Endothelial cell of umbilical vein (primary cell): ENCODE results near the gene PRR5L. TPM values are rescaled to one million over a fixed set of nuclear protein-coding genes. Genes with fewer than 3 reads are reported as not detected.

Experiments
- BruUV-seq: library from RNA; stranded (reverse); fragments of 400-500 nt; replicated peaks from 2 replicates; lab custom pipeline; 2021; lab: Mats Ljungman, UMichigan
- CTCF ChIA-PET: fragments of 300-600, 350-600 bp; sonication (Branson Sonifier 250); formaldehyde crosslinking; loops from one replicate; lab custom pipeline; 2021; ENCODE audit warnings: antibody characterized with exemption, inconsistent platforms; lab: Charles Lee
- POLR2A ChIA-PET: fragments of 300-600, 350-600 bp; sonication (Branson Sonifier 250); formaldehyde crosslinking; loops from one replicate; lab custom pipeline; 2021; ENCODE audit warnings: antibody characterized with exemption, inconsistent platforms; lab: Charles Lee
- DNase-seq: peaks from one replicate; pipeline ENCODE4 v3.0.0-alpha.2; 2011; ENCODE audit warnings: low read depth, low spot score
- FAIRE-seq: peaks from 2 replicates; lab custom pipeline; 2011; peaks lifted over from hg19 to GRCh38; lab: Jason Lieb, UNC
- H2AFZ ChIP-seq: 2 replicates; pipeline ENCODE4 v1.6.0; 2012; ENCODE audit warnings: low read depth, low read length, control low read depth, inconsistent platforms
- H3K27ac ChIP-seq: 2 replicates; pipeline ENCODE4 v1.5.1; 2011; ENCODE audit warnings: low read depth, mild to moderate bottlenecking, control low read depth, low read length, moderate library complexity; ENCODE audit not compliant: insufficient read depth
- H3K27me3 ChIP-seq, 2 experiments: 2 replicates each; pipeline versions ENCODE4 v1.6.0 to v1.6.1; 2011; ENCODE audit warnings: low read length in 2 of 2, mixed read lengths in 1 of 2; ENCODE audit not compliant: control insufficient read depth in 2 of 2, insufficient read depth in 2 of 2
- H3K36me3 ChIP-seq, 2 experiments: 2 replicates in 1 of 2; 3 replicates in 1 of 2; pipeline ENCODE4 v1.5.1; 2011; ENCODE audit warnings: low read length in 2 of 2, mild to moderate bottlenecking in 1 of 2, moderate library complexity in 1 of 2; ENCODE audit not compliant: control insufficient read depth in 2 of 2, insufficient read depth in 2 of 2; ENCODE audit errors: extremely low read depth in 1 of 2
- H3K4me1 ChIP-seq: 3 replicates; pipeline ENCODE4 v1.5.1; 2011; ENCODE audit warnings: mild to moderate bottlenecking, low read length; ENCODE audit not compliant: control insufficient read depth, insufficient read depth; ENCODE audit errors: extremely low read depth
- H3K4me2 ChIP-seq: 2 replicates; pipeline ENCODE4 v1.6.1; 2011; ENCODE audit warnings: low read length, control low read depth, mixed read lengths; ENCODE audit not compliant: insufficient read depth
- H3K4me3 ChIP-seq, 3 experiments: fragments of 200-600 bp in 1 of 3; sonication (generic), shearing (Covaris generic) in 1 of 3; replicated peaks in 1 of 3; 2 replicates each; pipeline ENCODE4 v1.5.1; 2011 to 2016; ENCODE audit warnings: control low read depth in 3 of 3, low read length in 3 of 3, mild to moderate bottlenecking in 2 of 3, inconsistent platforms in 1 of 3, low read depth in 1 of 3, moderate library complexity in 1 of 3; ENCODE audit not compliant: insufficient read depth in 1 of 3
- H3K79me2 ChIP-seq: 2 replicates; pipeline ENCODE4 v1.6.0; 2012; ENCODE audit warnings: low read length, inconsistent platforms; ENCODE audit not compliant: control insufficient read depth, insufficient read depth
- H3K9ac ChIP-seq: replicated peaks from 2 replicates; pipeline ENCODE3; 2011; ENCODE audit warnings: low read length, control low read depth; ENCODE audit not compliant: insufficient read depth; ENCODE audit errors: extremely low read depth
- H3K9me1 ChIP-seq: replicated peaks from 3 replicates; pipeline ENCODE4 v1.6.0; 2011; ENCODE audit warnings: mild to moderate bottlenecking, low read length; ENCODE audit not compliant: control insufficient read depth, insufficient read depth; ENCODE audit errors: extremely low read depth
- H3K9me3 ChIP-seq: replicated peaks from 2 replicates; pipeline ENCODE4 v1.5.1; 2012; ENCODE audit warnings: low read length, inconsistent platforms; ENCODE audit not compliant: control insufficient read depth, insufficient read depth
- H4K20me1 ChIP-seq: replicated peaks from 2 replicates; pipeline ENCODE3; 2011; ENCODE audit warnings: mild to moderate bottlenecking, low read length; ENCODE audit not compliant: control insufficient read depth, insufficient read depth; ENCODE audit errors: extremely low read depth
- EZH2 ChIP-seq: IDR thresholded peaks from 2 replicates; pipeline ENCODE4 v1.6.1; 2012; ENCODE audit warnings: borderline replicate concordance, low read depth, mild to moderate bottlenecking, moderate library complexity, low read length, inconsistent platforms; ENCODE audit not compliant: severe bottlenecking
- FOS ChIP-seq: IDR thresholded peaks from 2 replicates; pipeline ENCODE4 v1.6.1; 2011; ENCODE audit warnings: mild to moderate bottlenecking, low read length, moderate library complexity, borderline replicate concordance; ENCODE audit not compliant: insufficient read depth
- GATA2 ChIP-seq: IDR thresholded peaks from 2 replicates; pipeline ENCODE4 v1.7.0; 2011; ENCODE audit warnings: low read depth, mild to moderate bottlenecking, moderate library complexity, mixed read lengths, low read length; ENCODE audit not compliant: insufficient read length, insufficient read depth
- JUN ChIP-seq: IDR thresholded peaks from 2 replicates; pipeline ENCODE4 v1.6.1; 2011; ENCODE audit warnings: borderline replicate concordance, low read depth; ENCODE audit not compliant: insufficient read length, insufficient read depth
- MYC ChIP-seq: IDR thresholded peaks from one replicate; pipeline ENCODE4 v1.6.1; 2011; ENCODE audit warnings: mild to moderate bottlenecking, low read depth, low read length
- POLR2A ChIP-seq: IDR thresholded peaks from 2 replicates; pipeline ENCODE4 v1.6.1; 2012; ENCODE audit warnings: low read depth, mild to moderate bottlenecking, control low read depth, low read length
- POLR2AphosphoS5 ChIP-seq: IDR thresholded peaks from 2 replicates; pipeline ENCODE4 v1.6.1; 2012; ENCODE audit warnings: low read depth, mild to moderate bottlenecking, control low read depth, low read length, moderate library complexity; ENCODE audit not compliant: insufficient read depth
- dilution Hi-C: fragments of 300-500 bp; cut with MboI; formaldehyde crosslinking; loops from one replicate; pipeline ENCODE4 v1.15.0; 2019; ENCODE audit warnings: low sequenced_read_pairs; ENCODE audit not compliant: extremely low pct_ligation_motif_present
- intact Hi-C: fragments of 100-400 bp; cut with micrococcal nuclease; formaldehyde crosslinking; loops from one replicate; pipeline ENCODE4 v1.10.0; 2022
- polyA plus RNA-seq, 4 experiments: library from polyadenylated mRNA; depleted of rRNA in 3 of 4; stranded (reverse) in 3 of 4; unstranded in 1 of 4; fragments of >200 nt; gene quantifications; 2 replicates each; pipeline versions ENCODE4 v1.2.1 to v1.2.3, GENCODE V29; 2011 to 2012; ENCODE audit warnings: missing spikeins in 1 of 4
- total RNA-seq: library from RNA; stranded (reverse); gene quantifications from 2 replicates; pipeline ENCODE4 v1.2.3, GENCODE V29; 2021
- TF ChIP-seq, protein P1 (sequence below): IDR thresholded peaks from 2 replicates; pipeline ENCODE4 v1.6.1; 2011; ENCODE audit not compliant: insufficient read depth, insufficient read length
- TF ChIP-seq, protein P2 (sequence below), 2 donors: IDR thresholded peaks; 1 replicate in 1 of 2; 2 replicates in 1 of 2; pipeline ENCODE4 v1.5.1; 2011; ENCODE audit warnings: low read length in 2 of 2, mild to moderate bottlenecking in 2 of 2, moderate library complexity in 2 of 2, control low read depth in 1 of 2, inconsistent platforms in 1 of 2, low read depth in 1 of 2; ENCODE audit not compliant: insufficient read depth in 1 of 2; ENCODE audit errors: extremely low read depth in 1 of 2

Gene PRR5L
- total and polyA plus RNA-seq, 2 donors (not counting 3 experiments of a cell fraction or from before 2014, with no cell fraction given) = 2.5 to 6.1 TPM

DNA sequence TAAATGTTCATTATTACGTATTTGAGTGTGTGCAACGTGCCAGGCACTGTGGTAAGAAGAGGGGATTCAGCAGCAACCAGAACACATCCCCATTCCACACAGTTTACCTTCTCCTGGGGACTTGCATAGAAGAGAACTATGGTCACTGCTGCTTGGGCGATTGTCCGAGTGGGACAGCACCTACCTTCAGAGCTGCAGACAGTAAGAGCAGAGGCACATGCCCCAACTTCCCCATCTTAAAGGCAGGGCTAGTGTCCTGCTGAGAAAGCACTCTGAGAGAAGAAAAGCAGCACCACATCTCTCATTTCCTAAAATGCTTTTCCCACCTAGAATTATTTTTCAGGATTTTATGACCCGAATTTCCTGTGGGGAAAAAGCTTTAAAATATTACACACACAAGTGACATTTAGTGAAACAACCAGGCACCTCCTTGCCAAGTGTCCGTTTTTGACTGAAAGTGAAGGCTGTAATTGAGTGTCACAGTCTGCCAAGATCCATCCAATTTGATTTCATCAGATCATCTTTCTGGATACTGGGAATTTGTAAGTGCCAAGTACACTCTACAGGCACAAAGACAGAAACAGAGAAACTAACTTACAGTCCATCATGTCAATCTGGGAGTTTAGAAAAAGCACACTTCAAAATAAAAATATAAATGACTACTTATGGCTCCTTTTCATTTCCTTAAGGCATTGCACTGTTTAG, 189.4 kb downstream of the PRR5L start:
- DNase-seq = no peak
- Histone ChIP-seq H3K4me2 (no peak overlapping the region), H3K4me1 (peaks cover 19% of the 10 kb centered on the region), H3K79me2 (peaks cover 10% of the 10 kb centered on the region), H3K9ac (no peak overlapping the region), H3K27ac (no peak overlapping the region), H3K9me3 (no peaks in the 10 kb centered on the region), H3K27me3 (no peaks in the 10 kb centered on the region), H2AFZ (no peak overlapping the region), H3K36me3 (peaks cover 14 to 17% of the 10 kb centered on the region in 2 experiments), H4K20me1 (no peaks in the 10 kb centered on the region), H3K9me1 (peaks cover 2% of the 10 kb centered on the region), H3K4me3 (no peak overlapping the region)
- BruUV-seq = no TSS peak
- FAIRE-seq = no peak
- POLR2A ChIA-PET = no interaction called here
- TF ChIP-seq EZH2 (no peak), FOS (no peak), POLR2AphosphoS5 (no peak), GATA2 (no peak), POLR2A (no peak), MYC (no peak), JUN (no peak)
- TF ChIP-seq, protein P1, sequence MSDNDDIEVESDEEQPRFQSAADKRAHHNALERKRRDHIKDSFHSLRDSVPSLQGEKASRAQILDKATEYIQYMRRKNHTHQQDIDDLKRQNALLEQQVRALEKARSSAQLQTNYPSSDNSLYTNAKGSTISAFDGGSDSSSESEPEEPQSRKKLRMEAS = no peak
- TF ChIP-seq, protein P2, sequence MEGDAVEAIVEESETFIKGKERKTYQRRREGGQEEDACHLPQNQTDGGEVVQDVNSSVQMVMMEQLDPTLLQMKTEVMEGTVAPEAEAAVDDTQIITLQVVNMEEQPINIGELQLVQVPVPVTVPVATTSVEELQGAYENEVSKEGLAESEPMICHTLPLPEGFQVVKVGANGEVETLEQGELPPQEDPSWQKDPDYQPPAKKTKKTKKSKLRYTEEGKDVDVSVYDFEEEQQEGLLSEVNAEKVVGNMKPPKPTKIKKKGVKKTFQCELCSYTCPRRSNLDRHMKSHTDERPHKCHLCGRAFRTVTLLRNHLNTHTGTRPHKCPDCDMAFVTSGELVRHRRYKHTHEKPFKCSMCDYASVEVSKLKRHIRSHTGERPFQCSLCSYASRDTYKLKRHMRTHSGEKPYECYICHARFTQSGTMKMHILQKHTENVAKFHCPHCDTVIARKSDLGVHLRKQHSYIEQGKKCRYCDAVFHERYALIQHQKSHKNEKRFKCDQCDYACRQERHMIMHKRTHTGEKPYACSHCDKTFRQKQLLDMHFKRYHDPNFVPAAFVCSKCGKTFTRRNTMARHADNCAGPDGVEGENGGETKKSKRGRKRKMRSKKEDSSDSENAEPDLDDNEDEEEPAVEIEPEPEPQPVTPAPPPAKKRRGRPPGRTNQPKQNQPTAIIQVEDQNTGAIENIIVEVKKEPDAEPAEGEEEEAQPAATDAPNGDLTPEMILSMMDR (IDR thresholded peaks at IDR 0.05; ENCODE audit: extremely low read depth in 1 of 2, insufficient read depth in 1 of 2, low read depth in 1 of 2, low read length in 2 of 2) = no peak
- dilution Hi-C loops (no loop called here), intact Hi-C loops (loop anchor here (1.0 kb wide), 1 partner anchor 42 kb away; no protein-coding TSS in a partner anchor)
- CTCF ChIA-PET = interaction anchor here (1.5 kb wide), 1 partner anchor 8 kb away, joined by 12 read pairs; no protein-coding TSS in a partner anchor
